NCI-H82 treated with DMSO at 0.1 percent for 48 hours (cell line): ENCODE results near the gene TM9SF3.
"Not testable (repeated sequence)": the region's sequence is repeated elsewhere in the genome, so short reads cannot be mapped to it uniquely, and the experiment has no call there.

Experiments used
- DNase-seq: peaks from one replicate; lab custom pipeline; 2025; ENCODE audit not compliant: unreplicated experiment; lab: John Stamatoyannopoulos, UW

The TM9SF3 gene

GRCh38 chr10:96600337-96600736 is 13.5 kb upstream of the TM9SF3 start:
- DNase-seq: no peak

GRCh38 chr10:96598846-96599245 is 12.0 kb upstream of the TM9SF3 start:
- DNase-seq: no peak

GRCh38 chr10:96596422-96597407 is 9.9 kb upstream of the TM9SF3 start:
- no peak for DNase-seq

- DNase-seq: no peak
These were observed 8.9 kb upstream of the TM9SF3 start for GRCh38 chr10:96595741-96596140.

- no peak for DNase-seq
These were observed 5.1 kb upstream of the TM9SF3 start for GRCh38 chr10:96591946-96592345.

- DNase-seq: no peak
These were observed 2.0 kb upstream of the TM9SF3 start for GRCh38 chr10:96588616-96589419.

GRCh38 chr10:96588060-96588554 is 1.3 kb upstream of the TM9SF3 start:
- DNase-seq: no peak

GRCh38 chr10:96587264-96588059 is 650 bp upstream of the TM9SF3 start:
- DNase-seq: peak; percentile 40

- DNase-seq: no peak
These were observed 935 bp downstream of the TM9SF3 start for GRCh38 chr10:96585736-96586418.

- DNase-seq: no peak
These were observed 2.3 kb downstream of the TM9SF3 start for GRCh38 chr10:96584474-96584873.

GRCh38 chr10:96584035-96584434 is 2.8 kb downstream of the TM9SF3 start:
- no peak for DNase-seq

- no peak for DNase-seq
These were observed 7.7 kb downstream of the TM9SF3 start for GRCh38 chr10:96579133-96579532.

- DNase-seq: no peak
These were observed 8.2 kb downstream of the TM9SF3 start for GRCh38 chr10:96578633-96579032.

GRCh38 chr10:96578022-96578421 is 8.8 kb downstream of the TM9SF3 start:
- no peak for DNase-seq

- no peak for DNase-seq
These were observed 9.7 kb downstream of the TM9SF3 start for GRCh38 chr10:96577069-96577468.

GRCh38 chr10:96576277-96576980 is 10.4 kb downstream of the TM9SF3 start:
- no peak for DNase-seq

- DNase-seq: not testable (repeated sequence)
These were observed 12.2 kb downstream of the TM9SF3 start for GRCh38 chr10:96574564-96574963.

- no peak for DNase-seq
These were observed 13.8 kb downstream of the TM9SF3 start for GRCh38 chr10:96573036-96573435.
